GM12878 (cell line): ENCODE measurements around the gene DNAJC18. TPM values are rescaled to one million over a fixed set of nuclear protein-coding genes. Genes with fewer than 3 reads are reported as not detected.

Experiments
- ATAC-seq: fragments of 200-7000 bp; cut with Tn5 transposase; 3 replicates; pipeline ENCODE4 v1.9.1; 2020; ENCODE audit warnings: mild to moderate bottlenecking, moderate library complexity
- BruUV-seq: library from RNA; stranded (reverse); fragments of 400-500 nt; replicated peaks from 2 replicates; lab custom pipeline; 2021; lab: Mats Ljungman, UMichigan
- CTCF ChIA-PET: fragments of 300-600 bp; sonication (Branson Sonifier 250); formaldehyde crosslinking; extraction: SDS; loops from one replicate; lab custom pipeline; 2021; ENCODE audit warnings: inconsistent platforms; lab: Yijun Ruan, JAX
- POLR2A ChIA-PET: fragments of 350-600 bp; formaldehyde crosslinking; extraction: SDS; loops from one replicate; lab custom pipeline; 2021; ENCODE audit warnings: inconsistent platforms; lab: Charles Lee
- RAD21 ChIA-PET: fragments of 300-600 bp; sonication (Branson Sonifier 250); formaldehyde crosslinking; loops from one replicate; lab custom pipeline; 2023; ENCODE audit warnings: antibody characterized with exemption; ENCODE audit not compliant: unreplicated experiment; lab: Charles Lee
- SMC1A ChIA-PET: fragments of 300-600 bp; sonication (Branson Sonifier 250); formaldehyde crosslinking; loops from one replicate; lab custom pipeline; 2023; ENCODE audit not compliant: unreplicated experiment, uncharacterized antibody; lab: Charles Lee
- DNase-seq: peaks from one replicate; pipeline ENCODE4 v3.0.0-alpha.2; 2011; ENCODE audit warnings: low read depth, low spot score
- FAIRE-seq: peaks from 3 replicates; lab custom pipeline; 2011; peaks lifted over from hg19 to GRCh38; lab: Jason Lieb, UNC
- H2AFZ ChIP-seq: 2 replicates; pipeline ENCODE4 v1.6.0; 2011; ENCODE audit warnings: low read depth, low read length, control low read depth; ENCODE audit not compliant: control insufficient read depth
- H3K27ac ChIP-seq: 2 replicates; pipeline ENCODE4 v1.5.1; 2011; ENCODE audit warnings: control low read depth; ENCODE audit not compliant: control insufficient read depth, insufficient read depth
- H3K27me3 ChIP-seq, 2 experiments: replicated peaks in 1 of 2; 2 replicates each; pipeline versions ENCODE4 v1.6.0 to v1.6.1; 2011; ENCODE audit warnings: low read length in 1 of 2; ENCODE audit not compliant: control insufficient read depth in 2 of 2, insufficient read depth in 2 of 2
- H3K36me3 ChIP-seq, 2 experiments: 2 replicates each; pipeline ENCODE4 v1.5.1; 2011; ENCODE audit warnings: low read length in 1 of 2; ENCODE audit not compliant: control insufficient read depth in 2 of 2, insufficient read depth in 2 of 2
- H3K4me1 ChIP-seq: 2 replicates; pipeline ENCODE4 v1.6.1; 2011; ENCODE audit warnings: mild to moderate bottlenecking, low read length, moderate library complexity, mixed read lengths; ENCODE audit not compliant: control insufficient read depth, insufficient read depth
- H3K4me2 ChIP-seq: 2 replicates; pipeline ENCODE4 v1.6.0; 2011; ENCODE audit warnings: control low read depth; ENCODE audit not compliant: control insufficient read depth, insufficient read depth
- H3K4me3 ChIP-seq: fragments of 200-600 bp; sonication (generic); 2 replicates; pipeline ENCODE4 v1.5.1; 2016
- H3K79me2 ChIP-seq: 2 replicates; pipeline ENCODE4 v1.6.0; 2011; ENCODE audit warnings: low read length; ENCODE audit not compliant: control insufficient read depth, insufficient read depth
- H3K9ac ChIP-seq: 2 replicates; pipeline ENCODE4 v1.8.0; 2011; ENCODE audit warnings: low read length, control low read depth, mixed read lengths; ENCODE audit not compliant: control insufficient read depth, insufficient read depth
- H3K9me3 ChIP-seq: replicated peaks from 3 replicates; pipeline ENCODE4 v1.5.1; 2011; ENCODE audit warnings: mild to moderate bottlenecking, low read length; ENCODE audit not compliant: control insufficient read depth, insufficient read depth
- H4K20me1 ChIP-seq: 2 replicates; pipeline ENCODE4 v1.6.0; 2011; ENCODE audit not compliant: control insufficient read depth, insufficient read depth
- PAX8 ChIP-seq: fragments of 450-650 bp; IDR thresholded peaks from 2 replicates; pipeline ENCODE4 v1.6.1; 2017; ENCODE audit warnings: mild to moderate bottlenecking, moderate library complexity
- POLR2A ChIP-seq: IDR thresholded peaks from 2 replicates; pipeline ENCODE4 v1.6.1; 2011; ENCODE audit warnings: low read depth, mild to moderate bottlenecking, low read length
- SREBF1 ChIP-seq: IDR thresholded peaks from 2 replicates; pipeline ENCODE4 v1.6.1; 2012; ENCODE audit warnings: mild to moderate bottlenecking, low read length
- WGBS: methylation state at CpG from one replicate; pipeline ENCODE4 v1.1.6; 2016; ENCODE audit warnings: low lambda C conversion rate; ENCODE audit not compliant: insufficient replicate concordance, insufficient coverage; ENCODE audit errors: missing lambda C conversion rate; 5-methylcytosine and 5-hydroxymethylcytosine counted together
- in situ Hi-C: fragments of 300-500 bp; cut with MboI; formaldehyde crosslinking; loops from 9 replicates; pipeline ENCODE4 v1.14.3; 2018; ENCODE audit warnings: mixed read lengths
- intact Hi-C: fragments of 100-400 bp; cut with micrococcal nuclease; formaldehyde crosslinking; loops from one replicate; pipeline ENCODE4 v1.14.2; 2022; ENCODE audit not compliant: unreplicated experiment
- polyA plus RNA-seq, 11 experiments: library from polyadenylated mRNA; depleted of rRNA in 4 of 11; unstranded in 6 of 11; stranded (reverse) in 5 of 11; fragments of >200 nt; fragmentation: Nextera tagmentation in 4 of 11; fragmentation: Illumina TruSeq in 1 of 11; extraction: Ambion mirVana in 4 of 11; extraction: Trizol in 1 of 11; gene quantifications; 1 replicate in 1 of 11; 2 replicates in 10 of 11; pipeline versions ENCODE4 v1.2.1 to v1.2.3, GENCODE V29; 2011 to 2016; ENCODE audit warnings: inconsistent platforms in 2 of 11, missing spikeins in 2 of 11, low read depth in 1 of 11
- total RNA-seq, 4 experiments: library from RNA; depleted of rRNA in 3 of 4; stranded (reverse); fragments of >200 nt in 3 of 4; fragmentation: Illumina TruSeq in 1 of 4; extraction: Trizol in 1 of 4; gene quantifications; 2 replicates each; pipeline versions ENCODE4 v1.2.1 to v1.2.3, GENCODE V29; 2013 to 2021
- TF ChIP-seq, protein P1 (sequence below): fragments of 450-650 bp; IDR thresholded peaks from 2 replicates; pipeline ENCODE4 v1.6.1; 2017; ENCODE audit warnings: mild to moderate bottlenecking
- TF ChIP-seq, protein P2 (sequence below): IDR thresholded peaks from 2 replicates; pipeline ENCODE4 v1.6.1; 2012; ENCODE audit warnings: improper control_type of control experiment, low read depth, low read length; ENCODE audit not compliant: insufficient replicate concordance

Gene DNAJC18
- total and polyA plus RNA-seq, 10 of the 15 experiments (the other 5 are each of a cell fraction or from before 2014, with no cell fraction given): 6.4 to 26.7 (median 17.7) TPM

DNA sequence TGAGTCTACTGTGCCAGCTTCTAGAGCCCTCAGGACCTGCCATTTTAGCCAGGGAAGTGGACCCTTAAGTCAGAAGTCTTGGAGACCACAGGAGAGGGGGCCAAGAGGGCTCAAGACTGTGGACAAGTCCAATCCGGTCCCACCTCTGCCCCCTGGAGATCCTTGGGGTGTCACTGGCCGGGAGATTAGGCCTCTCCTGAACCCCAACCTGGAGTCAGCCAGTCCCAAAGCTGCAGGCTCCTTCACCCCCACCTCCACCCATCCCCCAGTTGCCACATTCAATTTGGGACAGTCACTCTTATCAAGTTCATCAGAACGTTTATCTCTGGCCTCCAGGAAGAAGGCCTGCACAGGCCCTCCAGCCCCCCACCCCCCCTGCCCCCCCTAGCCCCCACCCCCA, 56.5 kb downstream of the DNAJC18 start:
- intact Hi-C loops: no loop called here

DNA sequence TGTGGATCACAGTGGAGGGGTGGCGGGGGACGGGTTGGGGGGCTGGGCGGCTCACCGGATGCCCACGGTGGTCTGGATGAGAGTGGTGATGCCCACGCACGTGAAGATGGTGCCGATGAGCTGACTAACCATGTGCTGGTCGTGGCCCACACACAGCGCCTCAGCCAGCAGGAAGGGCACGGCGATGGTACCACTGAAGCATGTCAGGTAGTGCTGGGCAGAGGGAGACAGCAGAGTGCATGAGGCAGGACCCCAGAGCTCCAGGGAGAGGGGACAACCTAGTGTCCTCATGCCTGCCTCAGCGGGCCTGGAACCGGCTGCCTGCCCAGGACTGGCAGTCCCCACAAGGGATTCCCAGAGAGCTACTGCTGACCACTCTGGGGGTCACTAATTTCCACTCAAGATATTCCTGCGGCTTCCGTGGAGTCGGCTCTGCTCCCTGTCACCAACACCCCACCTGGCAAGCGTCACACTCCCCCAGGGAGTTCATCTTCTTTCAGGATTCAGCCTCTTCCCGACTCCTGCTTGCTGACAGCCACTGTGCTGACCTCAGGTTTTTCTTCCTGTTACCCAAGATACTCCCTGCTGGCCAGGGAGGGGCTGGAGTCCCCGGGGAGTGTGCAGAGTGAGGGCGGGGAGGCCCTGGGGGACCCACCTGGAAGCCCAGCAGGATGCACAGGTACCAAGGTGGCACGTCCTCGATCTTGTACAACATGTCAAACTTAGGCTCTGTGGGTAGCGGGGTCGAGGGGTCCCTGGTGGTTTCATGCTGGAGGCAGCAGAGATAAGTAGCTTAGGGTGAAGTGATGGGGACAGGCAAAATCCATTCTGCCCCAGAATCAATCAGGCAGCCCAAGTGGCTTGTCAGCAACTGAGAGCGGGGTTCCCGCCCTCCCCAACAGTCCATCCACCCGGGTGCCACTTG, 57.2 kb downstream of the DNAJC18 start:
- no peak for DNase-seq
- no peak overlapping the region for H3K4me2 ChIP-seq

More for the DNA sequence above, 56.5 kb downstream of the DNAJC18 start:
- Histone ChIP-seq H4K20me1 (no peaks in the 10 kb centered on the region), H2AFZ (no peak overlapping the region), H3K9me3 (no peaks in the 10 kb centered on the region), H3K36me3 (no peaks in the 10 kb centered on the region; a peak in 2 of 4 replicates), H3K4me1 (peaks cover 31% of the 10 kb centered on the region), H3K27ac (no peak overlapping the region), H3K79me2 (peaks cover 10% of the 10 kb centered on the region), H3K27me3 (no peaks in the 10 kb centered on the region), H3K9ac (no peak overlapping the region), H3K4me2 (no peak overlapping the region), H3K4me3 (no peak overlapping the region)
- ChIA-PET CTCF (no interaction called here), POLR2A (no interaction called here), SMC1A (no interaction called here), RAD21 (no interaction called here)
- WGBS: 40% methylated on average over 3 of the region's 3 CpGs
- DNase-seq: no peak
- FAIRE-seq: no peak
- in situ Hi-C loops: no loop called here
- ATAC-seq: no peak
- TF ChIP-seq POLR2A: peak; percentile 20; the same call in 1 of the 2 replicates
- no peak for TF ChIP-seq SREBF1
- BruUV-seq: no TSS peak

More for the DNA sequence above, 57.2 kb downstream of the DNAJC18 start:
- H3K9ac ChIP-seq: no peak overlapping the region
- no TSS peak for BruUV-seq
- WGBS: 44% methylated on average over 23 of the region's 28 CpGs
- no peaks in the 10 kb centered on the region for H4K20me1 ChIP-seq
- CTCF ChIA-PET: no interaction called here
- peaks cover 5% of the 10 kb centered on the region; the same call in 1 of the 2 replicates for H3K79me2 ChIP-seq
- H3K4me3 ChIP-seq: no peak overlapping the region
- H3K9me3 ChIP-seq: no peaks in the 10 kb centered on the region
- intact Hi-C loops: no loop called here
- no peaks in the 10 kb centered on the region; a peak in 1 of 4 replicates for H3K36me3 ChIP-seq
- no peaks in the 10 kb centered on the region for H3K27me3 ChIP-seq
- no peak overlapping the region for H2AFZ ChIP-seq
- H3K27ac ChIP-seq: no peak overlapping the region
- in situ Hi-C loops: no loop called here
- RAD21 ChIA-PET: no interaction called here
- SMC1A ChIA-PET: no interaction called here
- peaks cover 26% of the 10 kb centered on the region for H3K4me1 ChIP-seq
- no peak for FAIRE-seq
- POLR2A ChIA-PET: no interaction called here
- no peak for ATAC-seq
- TF ChIP-seq POLR2A (peak; percentile 69), PAX8 (no peak)
- TF ChIP-seq, protein P1, sequence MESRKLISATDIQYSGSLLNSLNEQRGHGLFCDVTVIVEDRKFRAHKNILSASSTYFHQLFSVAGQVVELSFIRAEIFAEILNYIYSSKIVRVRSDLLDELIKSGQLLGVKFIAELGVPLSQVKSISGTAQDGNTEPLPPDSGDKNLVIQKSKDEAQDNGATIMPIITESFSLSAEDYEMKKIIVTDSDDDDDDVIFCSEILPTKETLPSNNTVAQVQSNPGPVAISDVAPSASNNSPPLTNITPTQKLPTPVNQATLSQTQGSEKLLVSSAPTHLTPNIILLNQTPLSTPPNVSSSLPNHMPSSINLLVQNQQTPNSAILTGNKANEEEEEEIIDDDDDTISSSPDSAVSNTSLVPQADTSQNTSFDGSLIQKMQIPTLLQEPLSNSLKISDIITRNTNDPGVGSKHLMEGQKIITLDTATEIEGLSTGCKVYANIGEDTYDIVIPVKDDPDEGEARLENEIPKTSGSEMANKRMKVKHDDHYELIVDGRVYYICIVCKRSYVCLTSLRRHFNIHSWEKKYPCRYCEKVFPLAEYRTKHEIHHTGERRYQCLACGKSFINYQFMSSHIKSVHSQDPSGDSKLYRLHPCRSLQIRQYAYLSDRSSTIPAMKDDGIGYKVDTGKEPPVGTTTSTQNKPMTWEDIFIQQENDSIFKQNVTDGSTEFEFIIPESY: no peak
- TF ChIP-seq, protein P2, sequence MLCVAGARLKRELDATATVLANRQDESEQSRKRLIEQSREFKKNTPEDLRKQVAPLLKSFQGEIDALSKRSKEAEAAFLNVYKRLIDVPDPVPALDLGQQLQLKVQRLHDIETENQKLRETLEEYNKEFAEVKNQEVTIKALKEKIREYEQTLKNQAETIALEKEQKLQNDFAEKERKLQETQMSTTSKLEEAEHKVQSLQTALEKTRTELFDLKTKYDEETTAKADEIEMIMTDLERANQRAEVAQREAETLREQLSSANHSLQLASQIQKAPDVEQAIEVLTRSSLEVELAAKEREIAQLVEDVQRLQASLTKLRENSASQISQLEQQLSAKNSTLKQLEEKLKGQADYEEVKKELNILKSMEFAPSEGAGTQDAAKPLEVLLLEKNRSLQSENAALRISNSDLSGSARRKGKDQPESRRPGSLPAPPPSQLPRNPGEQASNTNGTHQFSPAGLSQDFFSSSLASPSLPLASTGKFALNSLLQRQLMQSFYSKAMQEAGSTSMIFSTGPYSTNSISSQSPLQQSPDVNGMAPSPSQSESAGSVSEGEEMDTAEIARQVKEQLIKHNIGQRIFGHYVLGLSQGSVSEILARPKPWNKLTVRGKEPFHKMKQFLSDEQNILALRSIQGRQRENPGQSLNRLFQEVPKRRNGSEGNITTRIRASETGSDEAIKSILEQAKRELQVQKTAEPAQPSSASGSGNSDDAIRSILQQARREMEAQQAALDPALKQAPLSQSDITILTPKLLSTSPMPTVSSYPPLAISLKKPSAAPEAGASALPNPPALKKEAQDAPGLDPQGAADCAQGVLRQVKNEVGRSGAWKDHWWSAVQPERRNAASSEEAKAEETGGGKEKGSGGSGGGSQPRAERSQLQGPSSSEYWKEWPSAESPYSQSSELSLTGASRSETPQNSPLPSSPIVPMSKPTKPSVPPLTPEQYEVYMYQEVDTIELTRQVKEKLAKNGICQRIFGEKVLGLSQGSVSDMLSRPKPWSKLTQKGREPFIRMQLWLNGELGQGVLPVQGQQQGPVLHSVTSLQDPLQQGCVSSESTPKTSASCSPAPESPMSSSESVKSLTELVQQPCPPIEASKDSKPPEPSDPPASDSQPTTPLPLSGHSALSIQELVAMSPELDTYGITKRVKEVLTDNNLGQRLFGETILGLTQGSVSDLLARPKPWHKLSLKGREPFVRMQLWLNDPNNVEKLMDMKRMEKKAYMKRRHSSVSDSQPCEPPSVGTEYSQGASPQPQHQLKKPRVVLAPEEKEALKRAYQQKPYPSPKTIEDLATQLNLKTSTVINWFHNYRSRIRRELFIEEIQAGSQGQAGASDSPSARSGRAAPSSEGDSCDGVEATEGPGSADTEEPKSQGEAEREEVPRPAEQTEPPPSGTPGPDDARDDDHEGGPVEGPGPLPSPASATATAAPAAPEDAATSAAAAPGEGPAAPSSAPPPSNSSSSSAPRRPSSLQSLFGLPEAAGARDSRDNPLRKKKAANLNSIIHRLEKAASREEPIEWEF: no peak
